OCI-LY3 (cell line): ENCODE data around the gene EPN3.

Experiments
- H2AFZ ChIP-seq: fragments of 200-600, 300-600 bp; shearing (Covaris generic); 2 replicates; pipeline ENCODE4 v1.6.0; 2014; ENCODE audit warnings: antibody characterized with exemption, low read depth, low read length
- H3K27ac ChIP-seq: fragments of 200-600, 300-600 bp; sonication (generic); 2 replicates; pipeline ENCODE4 v1.5.1; 2014; ENCODE audit warnings: mild to moderate bottlenecking, low read length, moderate library complexity, mixed read lengths
- H3K27me3 ChIP-seq: fragments of 200-600, 300-600 bp; sonication (generic); 2 replicates; pipeline ENCODE4 v1.6.1; 2014; ENCODE audit warnings: low read depth, low read length, mixed read lengths
- H3K36me3 ChIP-seq: fragments of 200-600, 300-600 bp; sonication (generic); replicated peaks from 2 replicates; pipeline ENCODE3; 2014; ENCODE audit warnings: low read depth, low read length, mixed read lengths
- H3K4me1 ChIP-seq: fragments of 300-600, 200-600 bp; sonication (generic); 2 replicates; pipeline ENCODE4 v1.6.1; 2014; ENCODE audit warnings: low read length, mixed read lengths
- H3K4me2 ChIP-seq: fragments of 200-600, 300-600 bp; sonication (generic); 2 replicates; pipeline ENCODE4 v1.6.1; 2014; ENCODE audit warnings: low read length, mixed read lengths
- H3K4me3 ChIP-seq: fragments of 300-600, 200-600 bp; sonication (generic); 2 replicates; pipeline ENCODE4 v1.5.1; 2014; ENCODE audit warnings: antibody characterized with exemption, mild to moderate bottlenecking, low read length, moderate library complexity
- H3K79me2 ChIP-seq: fragments of 300-600, 200-600 bp; shearing (Covaris generic); 2 replicates; pipeline ENCODE4 v1.6.1; 2014; ENCODE audit warnings: mild to moderate bottlenecking, low read length, mixed read lengths
- H3K9ac ChIP-seq: fragments of 300-600, 200-600 bp; shearing (Covaris generic); 2 replicates; pipeline ENCODE4 v1.6.0; 2014; ENCODE audit warnings: mild to moderate bottlenecking, low read length, moderate library complexity
- H3K9me3 ChIP-seq: fragments of 200-600, 300-600 bp; shearing (Covaris generic); 2 replicates; pipeline ENCODE4 v1.6.1; 2014; ENCODE audit warnings: low read length, mixed read lengths; ENCODE audit not compliant: insufficient read depth
- H4K20me1 ChIP-seq: fragments of 200-600, 300-600 bp; sonication (generic); 2 replicates; pipeline ENCODE4 v1.6.1; 2016; ENCODE audit warnings: low read length, mixed read lengths; ENCODE audit not compliant: insufficient read depth
- CTCF ChIP-seq: fragments of 200-600, 300-600 bp; sonication (generic); IDR thresholded peaks from 2 replicates; pipeline ENCODE4 v1.5.1; 2014; ENCODE audit warnings: antibody characterized with exemption, low read length, low read depth
- EZH2phosphoT487 ChIP-seq: fragments of 200-600 bp; shearing (Covaris generic); IDR thresholded peaks from 2 replicates; pipeline ENCODE4 v1.6.1; 2018; ENCODE audit warnings: antibody characterized with exemption, mixed run types, low read depth

The EPN3 gene

DNA sequence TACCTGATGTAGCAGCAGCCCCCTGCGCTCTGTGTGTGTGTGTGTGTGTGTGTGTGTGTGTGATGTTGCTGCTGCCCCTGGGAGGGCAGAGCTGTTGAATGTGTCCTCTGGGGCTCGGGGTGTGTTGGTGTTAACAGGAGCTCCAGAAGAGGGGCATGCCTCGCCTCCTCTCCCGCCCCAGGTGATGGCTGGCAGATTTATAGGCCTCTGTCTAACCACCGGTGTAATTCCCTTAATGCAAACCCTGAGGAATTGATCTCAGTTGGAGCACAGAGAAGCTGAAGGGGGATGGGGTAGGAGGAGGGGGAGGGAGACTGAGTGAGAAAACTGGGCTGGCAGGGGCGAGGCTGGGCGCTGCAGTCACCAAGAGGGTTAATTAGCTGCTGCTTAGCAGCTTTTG lies 38.0 kb downstream of the EPN3 start:
- Histone ChIP-seq H3K27ac (no peak overlapping the region), H3K4me2 (no peak overlapping the region), H3K36me3 (no peaks in the 10 kb centered on the region), H3K79me2 (no peaks in the 10 kb centered on the region), H3K27me3 (peaks cover 30% of the 10 kb centered on the region), H3K9me3 (no peaks in the 10 kb centered on the region), H4K20me1 (no peaks in the 10 kb centered on the region), H3K4me3 (no peak overlapping the region), H3K4me1 (no peaks in the 10 kb centered on the region), H2AFZ (no peak overlapping the region), H3K9ac (no peak overlapping the region)
- TF ChIP-seq CTCF (no peak), EZH2phosphoT487 (no peak)

DNA sequence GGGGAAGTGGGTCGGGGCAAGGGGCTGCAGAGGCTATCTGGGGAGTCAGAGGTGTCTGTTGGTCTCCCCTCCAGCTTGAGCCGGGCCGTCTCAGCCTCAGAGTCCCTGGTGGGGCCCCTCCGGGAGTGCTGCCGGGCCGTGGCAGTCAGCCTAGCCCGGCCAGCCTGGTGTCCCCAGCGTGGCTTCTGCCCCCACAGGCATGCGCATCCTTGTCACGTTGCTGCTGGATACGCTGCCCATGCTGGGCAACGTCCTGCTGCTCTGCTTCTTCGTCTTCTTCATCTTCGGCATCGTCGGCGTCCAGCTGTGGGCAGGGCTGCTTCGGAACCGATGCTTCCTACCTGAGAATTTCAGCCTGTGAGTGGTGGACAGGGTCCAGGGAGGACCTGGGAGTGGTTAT lies 39.1 kb downstream of the EPN3 start:
- Histone ChIP-seq H3K36me3 (no peaks in the 10 kb centered on the region), H3K9ac (no peak overlapping the region)
- TF ChIP-seq CTCF (no peak), EZH2phosphoT487 (no peak)

DNA sequence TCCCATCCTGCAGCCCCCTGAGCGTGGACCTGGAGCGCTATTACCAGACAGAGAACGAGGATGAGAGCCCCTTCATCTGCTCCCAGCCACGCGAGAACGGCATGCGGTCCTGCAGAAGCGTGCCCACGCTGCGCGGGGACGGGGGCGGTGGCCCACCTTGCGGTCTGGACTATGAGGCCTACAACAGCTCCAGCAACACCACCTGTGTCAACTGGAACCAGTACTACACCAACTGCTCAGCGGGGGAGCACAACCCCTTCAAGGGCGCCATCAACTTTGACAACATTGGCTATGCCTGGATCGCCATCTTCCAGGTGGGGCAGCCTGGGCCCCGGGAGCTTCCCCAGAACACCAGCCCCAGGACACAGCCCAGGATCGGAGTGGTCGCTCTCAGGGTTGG lies 40.0 kb downstream of the EPN3 start:
- Histone ChIP-seq H3K9me3 (no peaks in the 10 kb centered on the region), H2AFZ (no peak overlapping the region), H3K79me2 (no peaks in the 10 kb centered on the region), H3K4me3 (no peak overlapping the region), H3K4me2 (no peak overlapping the region), H3K4me1 (no peaks in the 10 kb centered on the region), H3K27me3 (peaks cover 12% of the 10 kb centered on the region), H3K36me3 (no peaks in the 10 kb centered on the region), H4K20me1 (no peaks in the 10 kb centered on the region), H3K9ac (no peak overlapping the region), H3K27ac (no peak overlapping the region)
- TF ChIP-seq EZH2phosphoT487 (no peak), CTCF (no peak)

More for the DNA sequence above, 39.1 kb downstream of the EPN3 start:
- H4K20me1 ChIP-seq, result no peaks in the 10 kb centered on the region
- H3K79me2 ChIP-seq, result no peaks in the 10 kb centered on the region
- no peak overlapping the region for H3K4me3 ChIP-seq
- H3K27me3 ChIP-seq, result peaks cover 19% of the 10 kb centered on the region
- H3K4me2 ChIP-seq, result no peak overlapping the region
- no peaks in the 10 kb centered on the region for H3K4me1 ChIP-seq
- H3K9me3 ChIP-seq, result no peaks in the 10 kb centered on the region
- H2AFZ ChIP-seq, result no peak overlapping the region
- no peak overlapping the region for H3K27ac ChIP-seq

DNA sequence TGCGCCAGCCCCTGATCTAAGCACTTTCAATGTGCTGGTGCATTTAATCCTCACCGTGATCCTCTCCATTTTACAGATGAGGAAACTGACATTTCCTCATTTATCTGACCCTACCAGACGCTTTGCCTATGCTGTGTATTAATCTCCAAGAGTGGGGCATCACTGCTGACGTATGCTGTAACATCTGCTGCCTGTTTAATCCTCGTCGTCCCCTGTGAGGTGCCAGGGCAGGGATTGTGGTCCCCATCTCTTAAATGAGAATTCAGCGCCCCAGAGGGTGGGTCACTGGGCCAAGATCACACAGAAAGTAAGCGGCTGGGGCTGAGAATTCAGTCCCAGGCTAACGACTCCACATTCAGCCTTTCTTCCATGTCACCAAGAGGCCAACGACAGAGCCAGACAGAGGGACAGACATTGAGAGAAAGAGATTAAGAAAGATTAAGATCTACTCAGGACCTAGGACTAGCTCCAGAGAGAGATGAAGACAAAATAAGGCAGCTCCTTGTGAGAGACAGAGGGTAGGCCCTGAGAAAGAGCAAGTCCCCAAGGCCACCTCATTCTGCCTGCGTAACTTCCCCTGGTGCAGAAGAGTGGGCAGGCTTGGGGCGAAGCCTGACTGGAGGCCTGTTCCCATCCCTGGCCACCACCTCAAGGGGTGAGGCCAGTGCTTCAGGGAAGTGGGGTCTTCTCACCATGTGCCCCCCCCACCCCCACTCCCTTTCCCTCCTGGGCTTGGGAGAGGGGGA lies 41.5 kb downstream of the EPN3 start:
- no peak for TF ChIP-seq EZH2phosphoT487
- Histone ChIP-seq H3K36me3 (no peaks in the 10 kb centered on the region), H3K4me2 (no peak overlapping the region), H3K4me3 (no peak overlapping the region), H3K4me1 (no peaks in the 10 kb centered on the region), H4K20me1 (no peaks in the 10 kb centered on the region), H3K9ac (no peak overlapping the region), H3K79me2 (no peaks in the 10 kb centered on the region), H2AFZ (no peak overlapping the region), H3K9me3 (no peaks in the 10 kb centered on the region), H3K27me3 (peaks cover 19% of the 10 kb centered on the region), H3K27ac (no peak overlapping the region)
